H1 (cell line): ENCODE measurements around the gene BBX. TPM values are rescaled to one million over a fixed set of nuclear protein-coding genes. Genes with fewer than 3 reads are reported as not detected.
"Not testable (repeated sequence)": the region's sequence is repeated elsewhere in the genome, so short reads cannot be mapped to it uniquely, and the experiment has no call there.

Source experiments
- CTCF ChIA-PET: fragments of 300-600 bp; sonication (Branson Sonifier 250); formaldehyde crosslinking; loops from one replicate; lab custom pipeline; 2021; ENCODE audit not compliant: partially characterized antibody; lab: Charles Lee
- POLR2A ChIA-PET: fragments of 300-600 bp; sonication (Branson Sonifier 250); formaldehyde crosslinking; loops from one replicate; lab custom pipeline; 2021; ENCODE audit warnings: inconsistent platforms; ENCODE audit not compliant: partially characterized antibody; lab: Charles Lee
- DNase-seq, 2 experiments: peaks; one replicate each; pipeline versions ENCODE4 v3.0.0 to v3.0.0-alpha.2; 2010 to 2022; ENCODE audit warnings: low spot score in 2 of 2, low read depth in 1 of 2, mixed read lengths in 1 of 2
- FAIRE-seq: peaks from 2 replicates; lab custom pipeline; 2011; peaks lifted over from hg19 to GRCh38; lab: Jason Lieb, UNC
- H2AFZ ChIP-seq: 2 replicates; pipeline ENCODE4 v1.8.1; 2012; ENCODE audit warnings: low read length, inconsistent platforms
- H2AK5ac ChIP-seq: 2 replicates; pipeline ENCODE4 v1.6.1; 2013; ENCODE audit warnings: low read depth, low read length
- H2BK120ac ChIP-seq: replicated peaks from 2 replicates; pipeline ENCODE3; 2013; ENCODE audit warnings: low read depth, low read length, inconsistent platforms
- H2BK12ac ChIP-seq: 2 replicates; pipeline ENCODE4 v1.6.1; 2013; ENCODE audit warnings: low read depth, low read length
- H2BK15ac ChIP-seq: 2 replicates; pipeline ENCODE4 v1.6.1; 2013; ENCODE audit warnings: low read length
- H2BK20ac ChIP-seq: 2 replicates; pipeline ENCODE4 v1.6.1; 2013; ENCODE audit warnings: low read length
- H2BK5ac ChIP-seq: 2 replicates; pipeline ENCODE4 v1.6.1; 2013; ENCODE audit warnings: low read depth, low read length
- H3K14ac ChIP-seq: 2 replicates; pipeline ENCODE4 v1.6.1; 2013; ENCODE audit warnings: inconsistent platforms; ENCODE audit not compliant: insufficient read length
- H3K18ac ChIP-seq: 2 replicates; pipeline ENCODE4 v1.6.1; 2013; ENCODE audit warnings: low read length; ENCODE audit errors: extremely low read depth
- H3K23ac ChIP-seq: 2 replicates; pipeline ENCODE4 v1.6.1; 2013; ENCODE audit warnings: inconsistent platforms; ENCODE audit not compliant: insufficient read length
- H3K23me2 ChIP-seq: 2 replicates; pipeline ENCODE4 v1.6.1; 2013; ENCODE audit warnings: low read depth, low read length
- H3K27ac ChIP-seq: 2 replicates; pipeline ENCODE4 v1.6.1; 2011; ENCODE audit warnings: low read depth, low read length, inconsistent platforms
- H3K27me3 ChIP-seq, 4 experiments: replicated peaks in 1 of 4; 1 replicate in 1 of 4; 2 replicates in 3 of 4; pipeline versions ENCODE4 v1.6.1 to v1.8.1; 2011 to 2013; ENCODE audit warnings: low read length in 3 of 4, mild to moderate bottlenecking in 3 of 4, inconsistent platforms in 2 of 4, mixed read lengths in 2 of 4, moderate library complexity in 1 of 4; ENCODE audit not compliant: control insufficient read depth in 3 of 4, insufficient read depth in 3 of 4; ENCODE audit errors: extremely low read depth in 1 of 4
- H3K36me3 ChIP-seq, 4 experiments: 2 replicates each; pipeline versions ENCODE4 v1.6.1 to v1.8.1; 2011 to 2013; ENCODE audit warnings: mild to moderate bottlenecking in 4 of 4, low read length in 3 of 4, moderate library complexity in 2 of 4, control low read depth in 1 of 4, inconsistent platforms in 1 of 4; ENCODE audit not compliant: insufficient read depth in 4 of 4, control insufficient read depth in 2 of 4
- H3K4ac ChIP-seq: replicated peaks from 2 replicates; pipeline ENCODE3; 2013; ENCODE audit warnings: low read length, low read depth, mixed read lengths, inconsistent platforms; ENCODE audit not compliant: insufficient read length
- H3K4me1 ChIP-seq, 4 experiments: replicated peaks in 1 of 4; 1 replicate in 1 of 4; 2 replicates in 3 of 4; pipeline versions ENCODE4 v1.6.1 to v1.8.1; 2011 to 2013; ENCODE audit warnings: low read length in 3 of 4, inconsistent platforms in 2 of 4, mixed read lengths in 1 of 4; ENCODE audit not compliant: insufficient read depth in 4 of 4, control insufficient read depth in 3 of 4
- H3K4me2 ChIP-seq, 2 experiments: 2 replicates each; pipeline versions ENCODE4 v1.6.1 to v1.8.1; 2011 to 2013; ENCODE audit warnings: low read depth in 2 of 2, low read length in 2 of 2, control low read depth in 1 of 2, inconsistent platforms in 1 of 2, mild to moderate bottlenecking in 1 of 2; ENCODE audit not compliant: insufficient read depth in 1 of 2
- H3K4me3 ChIP-seq, 4 experiments: fragments of 200-600, 300-600 bp in 1 of 4; sonication (generic), shearing (Covaris generic), sonication (Bioruptor Twin) in 1 of 4; 2 replicates each; pipeline versions ENCODE4 v1.5.1 to v1.8.1; 2011 to 2016; ENCODE audit warnings: low read length in 4 of 4, low read depth in 3 of 4, control low read depth in 2 of 4, inconsistent platforms in 2 of 4, mild to moderate bottlenecking in 2 of 4, mixed read lengths in 1 of 4, moderate library complexity in 1 of 4; ENCODE audit not compliant: insufficient read depth in 2 of 4; ENCODE audit errors: extremely low read depth in 1 of 4
- H3K56ac ChIP-seq: replicated peaks from 2 replicates; pipeline ENCODE3; 2013; ENCODE audit warnings: low read depth, mild to moderate bottlenecking, mixed read lengths, low read length, inconsistent platforms; ENCODE audit not compliant: insufficient read length
- H3K79me1 ChIP-seq: 2 replicates; pipeline ENCODE4 v1.6.1; 2013; ENCODE audit warnings: low read depth, low read length, control low read depth
- H3K79me2 ChIP-seq, 2 experiments: 2 replicates each; pipeline versions ENCODE4 v1.6.1 to v1.8.1; 2012 to 2013; ENCODE audit warnings: low read length in 2 of 2, mild to moderate bottlenecking in 2 of 2, inconsistent platforms in 1 of 2; ENCODE audit not compliant: insufficient read depth in 2 of 2, control insufficient read depth in 1 of 2
- H3K9ac ChIP-seq, 4 experiments: replicated peaks in 1 of 4; 1 replicate in 1 of 4; 2 replicates in 3 of 4; pipeline versions ENCODE4 v1.6.1 to v1.8.1; 2011 to 2013; ENCODE audit warnings: low read depth in 3 of 4, low read length in 3 of 4, control low read depth in 2 of 4, mild to moderate bottlenecking in 2 of 4, moderate library complexity in 2 of 4, inconsistent platforms in 1 of 4; ENCODE audit errors: extremely low read depth in 1 of 4
- H3K9me3 ChIP-seq, 2 experiments: 2 replicates each; pipeline versions ENCODE4 v1.6.1 to v1.8.1; 2012 to 2013; ENCODE audit warnings: mild to moderate bottlenecking in 2 of 2, moderate library complexity in 2 of 2, control low read depth in 1 of 2, inconsistent platforms in 1 of 2, low read depth in 1 of 2, low read length in 1 of 2, mixed read lengths in 1 of 2; ENCODE audit not compliant: insufficient read depth in 2 of 2
- H4K20me1 ChIP-seq, 2 experiments: replicated peaks in 1 of 2; 2 replicates each; pipeline versions ENCODE3 to v1.8.1; 2011 to 2013; ENCODE audit warnings: inconsistent platforms in 2 of 2, low read length in 2 of 2, mild to moderate bottlenecking in 1 of 2; ENCODE audit not compliant: insufficient read depth in 2 of 2, control insufficient read depth in 1 of 2
- H4K5ac ChIP-seq: 2 replicates; pipeline ENCODE4 v1.6.1; 2013; ENCODE audit warnings: low read length, low read depth, mixed read lengths, inconsistent platforms; ENCODE audit not compliant: insufficient read length
- H4K8ac ChIP-seq: 2 replicates; pipeline ENCODE4 v1.8.0; 2013; ENCODE audit warnings: mild to moderate bottlenecking, moderate library complexity, low read length, inconsistent platforms; ENCODE audit not compliant: insufficient read depth; ENCODE audit errors: extremely low read depth
- H4K91ac ChIP-seq: replicated peaks from 2 replicates; pipeline ENCODE3; 2013; ENCODE audit warnings: low read length, mixed read lengths, inconsistent platforms; ENCODE audit not compliant: insufficient read length
- WGBS, 2 experiments: shearing (Covaris generic) in 1 of 2; methylation state at CpG; one replicate each; pipeline versions ENCODE4 v1.1.6 to v1.1.7; 2013 to 2015; ENCODE audit warnings: low lambda C conversion rate in 2 of 2, mixed read lengths in 2 of 2, inconsistent platforms in 1 of 2, low coverage in 1 of 2, missing lambda C conversion rate in 1 of 2; ENCODE audit not compliant: insufficient replicate concordance in 2 of 2, insufficient coverage in 1 of 2, insufficient read length in 1 of 2; ENCODE audit errors: extremely low coverage in 1 of 2, missing lambda C conversion rate in 1 of 2; 5-methylcytosine and 5-hydroxymethylcytosine counted together
- polyA plus RNA-seq, 7 experiments: library from polyadenylated mRNA; depleted of rRNA in 3 of 7; stranded (reverse) in 5 of 7; unstranded in 2 of 7; fragments of >200 nt in 5 of 7; fragments of 200-250 nt in 2 of 7; gene quantifications; 1 replicate in 5 of 7; 2 replicates in 1 of 7; 4 replicates in 1 of 7; pipeline versions ENCODE4 v1.2.1 to v1.2.3, GENCODE V29; 2011 to 2013; ENCODE audit warnings: missing spikeins in 2 of 7, mixed read lengths in 2 of 7
- total RNA-seq: library from RNA; stranded (reverse); fragmentation: NEBNext Ultra II Directional; extraction: Animal tissue kit (Norgen Biotek cat#: 25700); gene quantifications from 2 replicates; pipeline ENCODE4 v1.2.1, GENCODE V29; 2021

Gene BBX
- total and polyA plus RNA-seq, 2 of the 8 experiments (the other 6 are each of a cell fraction or from before 2014, with no cell fraction given) = 11.0 to 42.5 TPM

GRCh38 chr3:107571089-107571488 is 48.3 kb downstream of the BBX start:
- H3K4me3 ChIP-seq, H3K27ac ChIP-seq, H3K18ac ChIP-seq, H2BK5ac ChIP-seq, H3K9ac ChIP-seq, H4K5ac ChIP-seq, H3K4ac ChIP-seq, H3K23ac ChIP-seq, H2BK15ac ChIP-seq, DNase-seq, CTCF ChIA-PET, H3K56ac ChIP-seq, H2AK5ac ChIP-seq, H3K14ac ChIP-seq, H3K23me2 ChIP-seq, H3K9me3 ChIP-seq, H4K91ac ChIP-seq, FAIRE-seq, H3K27me3 ChIP-seq, H3K4me2 ChIP-seq, H3K4me1 ChIP-seq, H3K36me3 ChIP-seq, H4K8ac ChIP-seq, H4K20me1 ChIP-seq, H2BK20ac ChIP-seq, H2BK12ac ChIP-seq, H3K79me1 ChIP-seq, H2AFZ ChIP-seq, H2BK120ac ChIP-seq: not testable (repeated sequence)
- 88% methylated on average over 10 of the region's 10 CpGs; no CpG with 5 or more reads in 1 of the 2 experiments for WGBS, 2 experiments
- peaks cover 0 to 22% of the 10 kb centered on the region in 2 experiments; a peak in 2 of 4 replicates for H3K79me2 ChIP-seq
- POLR2A ChIA-PET = interaction anchor here (0.6 kb wide), 1 partner anchor 85 kb away, joined by 3 read pairs; no protein-coding TSS in a partner anchor

GRCh38 chr3:107571492-107571891 is 48.7 kb downstream of the BBX start:
- not testable (repeated sequence) for H2BK5ac ChIP-seq, H4K5ac ChIP-seq, H3K4ac ChIP-seq, H3K23me2 ChIP-seq, H3K9me3 ChIP-seq, H3K27me3 ChIP-seq, H2BK20ac ChIP-seq, H4K8ac ChIP-seq, DNase-seq, H4K20me1 ChIP-seq, H2AFZ ChIP-seq, FAIRE-seq, H3K36me3 ChIP-seq, H3K79me1 ChIP-seq, H3K23ac ChIP-seq, H2BK15ac ChIP-seq, H2BK120ac ChIP-seq, H2AK5ac ChIP-seq, H3K56ac ChIP-seq, H3K14ac ChIP-seq, H3K18ac ChIP-seq, H3K9ac ChIP-seq, H4K91ac ChIP-seq, H3K4me3 ChIP-seq, H3K4me2 ChIP-seq, H2BK12ac ChIP-seq, H3K27ac ChIP-seq, H3K4me1 ChIP-seq
- H3K79me2 ChIP-seq = peaks cover 0 to 18% of the 10 kb centered on the region in 2 experiments; a peak in 2 of 4 replicates
- ChIA-PET POLR2A (interaction anchor here (0.6 kb wide), 1 partner anchor 84 kb away, joined by 3 read pairs; no protein-coding TSS in a partner anchor), CTCF (interaction anchor here (4.2 kb wide), 1 partner anchor 181 kb away, joined by 13 read pairs; no protein-coding TSS in a partner anchor)
- 99% methylated on average over 9 of the region's 9 CpGs; no CpG with 5 or more reads in 1 of the 2 experiments for WGBS, 2 experiments
